HG02610 (cell line): ENCODE data around the gene ATF7.
A peak's percentile ranks its signal among the peaks of the same experiment; 100 is the strongest.

ENCODE experiments used
- ATAC-seq: cut with Tn5 transposase; IDR thresholded peaks from one replicate; pipeline ENCODE4 v1.9.1; 2021; ENCODE audit warnings: mild to moderate bottlenecking, moderate library complexity; ENCODE audit not compliant: unreplicated experiment

Gene ATF7

GRCh38 chr12:53502983-53503728 lies 123.0 kb downstream of the ATF7 start:
- ATAC-seq = no peak

GRCh38 chr12:53502331-53502730 lies 123.9 kb downstream of the ATF7 start:
- ATAC-seq = no peak

GRCh38 chr12:53501615-53502181 lies 124.5 kb downstream of the ATF7 start:
- ATAC-seq = no peak

- ATAC-seq = peak; percentile 77
These were observed 125.2 kb downstream of the ATF7 start, which contains the start of gene TARBP2 for GRCh38 chr12:53500776-53501614. TARBP2 (plus strand) TSS chr12:53501283; CDS start chr12:53501409, 126 bp downstream.

- ATAC-seq = no peak
These were observed 125.9 kb downstream of the ATF7 start for GRCh38 chr12:53500142-53500775.

- no peak for ATAC-seq
These were observed 126.7 kb downstream of the ATF7 start, which contains the start of gene MAP3K12 for GRCh38 chr12:53499266-53500141. MAP3K12 (minus strand) TSS chr12:53499458; CDS start chr12:53487391, 12,067 bp downstream.

- ATAC-seq = no peak
These were observed 127.9 kb downstream of the ATF7 start for GRCh38 chr12:53498235-53498630.

DNA sequence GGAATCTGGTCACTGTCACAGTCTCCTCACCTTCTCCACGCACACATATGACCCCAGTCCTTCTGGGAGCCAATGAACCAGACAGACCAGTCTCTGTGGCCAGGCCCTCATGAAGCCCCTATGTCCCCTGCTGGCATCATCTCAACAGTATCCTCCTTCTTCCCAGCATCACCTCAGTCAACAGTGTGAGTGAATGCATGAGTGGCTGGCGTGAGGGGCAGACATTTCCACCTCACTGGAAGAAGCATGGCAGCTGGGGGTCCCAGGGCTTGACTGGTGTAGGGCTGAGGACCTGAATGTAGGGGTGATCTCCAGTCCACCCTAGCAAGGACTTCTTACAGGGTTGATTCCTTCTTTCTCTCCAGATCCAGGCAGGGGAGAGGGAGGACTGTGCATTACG lies 128.7 kb downstream of the ATF7 start:
- ATAC-seq = no peak

- ATAC-seq = no peak
These were observed 129.5 kb downstream of the ATF7 start for GRCh38 chr12:53496752-53497032.

DNA sequence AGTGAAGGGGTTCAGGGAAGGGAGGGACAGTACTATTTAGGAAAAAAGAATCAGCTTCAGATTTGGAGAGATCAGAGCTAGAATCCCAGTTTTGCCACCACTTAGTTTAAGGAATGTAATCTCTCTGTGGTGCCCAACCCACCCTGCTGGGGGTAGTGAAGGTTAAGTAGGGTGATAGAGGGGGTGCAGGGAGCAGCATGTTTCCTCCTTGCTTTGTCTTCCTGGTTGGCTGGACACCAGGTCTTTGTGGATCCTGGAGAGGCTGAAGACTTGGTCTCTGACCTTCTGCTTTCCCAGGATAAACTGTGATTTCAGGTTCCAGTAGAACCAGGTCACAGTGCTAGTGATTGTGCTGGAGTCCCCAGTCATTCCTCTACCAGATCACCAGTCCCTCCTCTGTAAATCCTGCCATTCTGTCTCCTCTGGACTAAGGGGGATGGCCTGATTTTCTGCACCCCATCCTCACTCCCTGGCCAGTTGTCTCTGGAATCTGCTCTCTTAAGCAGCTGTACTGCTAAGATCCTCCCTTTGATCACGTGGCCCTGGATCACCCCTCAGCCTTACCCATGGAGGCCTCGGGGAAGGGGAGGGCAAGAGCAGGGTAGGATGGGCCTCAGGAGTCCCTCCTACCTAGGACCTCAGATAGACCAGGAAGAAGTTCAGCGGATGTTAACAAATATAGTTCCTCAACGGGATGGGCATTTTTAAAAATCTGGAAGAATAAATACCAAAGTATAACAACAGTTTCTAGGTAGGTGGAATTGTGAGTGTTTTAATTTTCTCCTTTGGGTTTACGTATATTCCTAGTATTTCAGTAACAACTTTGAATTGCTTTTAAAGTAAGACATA lies 130.1 kb downstream of the ATF7 start:
- ATAC-seq = no peak

DNA sequence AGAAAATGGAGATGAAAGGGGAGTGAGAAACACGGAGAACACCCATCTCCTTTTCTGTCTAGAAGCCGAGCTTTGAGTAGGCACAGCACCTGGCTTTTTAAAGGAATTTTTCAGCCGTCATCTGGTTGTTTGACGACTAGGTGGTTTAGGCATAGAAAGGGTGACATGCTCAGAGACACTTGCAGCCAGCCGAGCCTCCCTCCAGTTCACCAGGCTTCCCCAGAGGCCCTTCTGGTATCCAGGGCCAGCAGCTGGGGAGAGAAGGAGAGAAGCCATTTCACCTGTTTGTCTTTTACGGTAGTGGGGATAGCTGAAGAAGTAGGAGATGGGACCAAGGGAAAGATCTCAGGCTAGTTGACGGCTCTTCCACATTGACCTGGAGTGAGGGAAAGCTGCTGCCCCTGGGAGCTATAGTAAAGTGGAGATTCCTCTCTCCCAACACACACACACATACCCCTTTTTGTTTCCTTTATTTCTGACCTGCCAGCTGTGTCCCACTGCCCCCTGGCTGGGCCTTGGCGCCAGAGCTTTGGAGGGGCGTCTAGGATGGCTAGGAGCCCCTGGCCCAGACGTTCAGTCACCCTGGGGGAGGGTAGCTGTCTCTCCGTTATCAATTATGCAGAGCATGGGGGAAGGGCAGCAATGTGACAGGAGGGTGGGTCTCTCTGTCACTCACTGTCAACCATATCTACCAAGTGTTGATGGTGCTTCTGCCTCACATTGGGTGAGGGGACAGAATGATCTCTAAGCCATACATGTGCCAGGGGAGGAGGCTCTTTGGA lies 132.4 kb downstream of the ATF7 start:
- ATAC-seq = no peak

DNA sequence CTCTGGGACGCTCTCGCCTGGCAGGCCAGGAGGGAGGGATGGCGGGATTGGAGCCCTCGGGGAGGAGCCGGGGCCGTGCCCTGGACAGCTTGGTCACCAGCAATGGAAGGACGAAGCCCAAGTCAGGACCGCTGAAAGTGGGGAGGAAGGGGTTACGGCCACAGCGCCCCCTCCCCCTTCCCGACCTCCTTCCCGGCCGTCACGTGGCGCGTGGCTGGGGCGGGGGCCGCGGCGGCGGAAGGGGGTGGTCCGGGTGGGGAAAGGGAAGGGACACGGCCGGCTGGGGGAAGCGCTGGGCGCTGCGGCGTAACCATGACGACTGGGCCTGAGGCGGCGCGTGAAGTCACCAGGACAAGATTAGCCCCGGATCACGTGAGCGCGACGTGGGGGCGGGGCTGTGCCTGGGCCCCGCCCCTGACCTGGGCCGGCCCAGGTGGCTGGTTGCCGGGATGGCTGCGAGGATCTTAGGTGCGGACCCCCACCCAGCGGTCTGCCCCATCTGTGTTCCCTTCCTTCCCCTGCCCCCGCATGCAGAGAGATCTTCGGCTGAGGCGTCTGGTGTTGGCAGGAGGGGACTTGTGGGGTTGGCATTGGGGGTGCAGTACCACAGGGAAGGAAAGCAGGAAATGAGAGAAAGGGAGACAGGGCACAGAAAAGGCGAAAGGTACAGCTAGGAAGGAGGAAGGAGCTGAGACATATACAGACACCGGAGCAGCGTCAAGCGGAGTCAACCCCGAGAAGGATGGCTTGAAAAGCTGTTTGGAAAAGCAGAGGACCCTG lies 133.2 kb downstream of the ATF7 start:
- peak; percentile 95 for ATAC-seq

DNA sequence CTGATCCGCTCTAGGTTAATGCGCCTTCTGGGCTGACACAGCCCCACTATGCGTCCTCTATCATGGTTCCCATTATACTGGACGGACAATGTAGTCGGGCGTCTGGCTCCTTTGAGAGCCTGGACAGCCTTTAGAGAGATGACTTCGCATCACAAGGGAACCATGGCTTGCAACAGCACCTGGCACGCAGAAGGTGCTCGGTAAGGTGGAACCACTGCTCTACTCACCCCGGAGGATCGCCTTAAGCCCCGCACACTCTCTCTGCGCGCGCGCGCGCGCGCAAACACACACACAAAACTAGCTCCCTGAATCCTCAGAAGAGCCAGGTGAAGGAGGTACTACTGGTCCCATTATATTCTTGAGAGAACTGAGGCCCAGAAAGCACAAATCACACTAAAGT lies 134.0 kb downstream of the ATF7 start:
- no peak for ATAC-seq

GRCh38 chr12:53489242-53489864 lies 136.8 kb downstream of the ATF7 start:
- ATAC-seq = no peak

GRCh38 chr12:53486736-53487487 lies 139.3 kb downstream of the ATF7 start:
- no peak for ATAC-seq

- ATAC-seq = no peak
These were observed 140.0 kb downstream of the ATF7 start for GRCh38 chr12:53485955-53486735.
